CD4-positive, alpha-beta T cell (primary cell): ENCODE data around the gene FAXDC2. TPM values are rescaled to one million over a fixed set of nuclear protein-coding genes. Genes with fewer than 3 reads are reported as not detected.
A peak's percentile ranks its signal among the peaks of the same experiment; 100 is the strongest.

Experiments used
- ATAC-seq: fragments of 200-7000 bp; cut with Tn5 transposase; one replicate; pipeline ENCODE4 v1.10.0; 2022; ENCODE audit warnings: mild to moderate bottlenecking; ENCODE audit not compliant: poor library complexity
- CTCF ChIA-PET: fragments of 350-600 bp; sonication (Branson Sonifier 250); formaldehyde crosslinking; loops from one replicate; lab custom pipeline; 2021; ENCODE audit warnings: antibody characterized with exemption, inconsistent platforms; lab: Charles Lee
- POLR2A ChIA-PET: fragments of 350-600 bp; sonication (Branson Sonifier 250); formaldehyde crosslinking; loops from one replicate; lab custom pipeline; 2021; ENCODE audit warnings: antibody characterized with exemption, inconsistent platforms; lab: Charles Lee
- DNase-seq, 14 experiments: peaks; one replicate each; pipeline ENCODE4 v3.0.0-alpha.2; 2013 to 2020; ENCODE audit warnings: mixed read lengths in 2 of 14
- H3K27ac ChIP-seq, 2 donors: one replicate each; pipeline versions ENCODE4 v1.5.1 to v1.7.0; 2013; ENCODE audit warnings: low read length in 2 of 2, low read depth in 1 of 2, mild to moderate bottlenecking in 1 of 2
- H3K27me3 ChIP-seq, 2 experiments: 1 replicate in 1 of 2; 2 replicates in 1 of 2; pipeline versions ENCODE4 v1.6.1 to v1.7.0; 2013; ENCODE audit warnings: low read length in 2 of 2, control low read depth in 1 of 2, mild to moderate bottlenecking in 1 of 2, moderate library complexity in 1 of 2; ENCODE audit not compliant: insufficient read depth in 2 of 2, control insufficient read depth in 1 of 2
- H3K36me3 ChIP-seq: one replicate; pipeline ENCODE4 v1.6.1; 2013; ENCODE audit warnings: low read length, control low read depth; ENCODE audit not compliant: insufficient read depth
- H3K4me1 ChIP-seq: one replicate; pipeline ENCODE4 v1.6.1; 2013; ENCODE audit warnings: low read length, control low read depth; ENCODE audit not compliant: insufficient read depth
- H3K4me3 ChIP-seq: one replicate; pipeline ENCODE4 v1.5.1; 2013; ENCODE audit warnings: mild to moderate bottlenecking, low read length, moderate library complexity
- H3K9me3 ChIP-seq, 2 experiments: 1 replicate in 1 of 2; 2 replicates in 1 of 2; pipeline versions ENCODE4 v1.6.1 to v1.7.0; 2013; ENCODE audit warnings: low read length in 2 of 2, mild to moderate bottlenecking in 2 of 2, control low read depth in 1 of 2, moderate library complexity in 1 of 2; ENCODE audit not compliant: control insufficient read depth in 1 of 2, insufficient read depth in 1 of 2
- H3K27ac Mint-ChIP-seq: one replicate; pipeline ENCODE4 v1.8.0; 2020; ENCODE audit warnings: mixed read lengths
- H3K27me3 Mint-ChIP-seq: one replicate; pipeline ENCODE4 v1.8.0; 2021; ENCODE audit warnings: mixed read lengths
- H3K36me3 Mint-ChIP-seq: one replicate; pipeline ENCODE4 v1.8.0; 2021; ENCODE audit warnings: low read depth, mixed read lengths
- H3K4me1 Mint-ChIP-seq: one replicate; pipeline ENCODE4 v1.8.0; 2021; ENCODE audit warnings: low read depth, mixed read lengths
- H3K4me3 Mint-ChIP-seq: one replicate; pipeline ENCODE4 v1.8.0; 2020; ENCODE audit warnings: mild to moderate bottlenecking, mixed read lengths
- H3K9me3 Mint-ChIP-seq: one replicate; pipeline ENCODE4 v1.8.0; 2020; ENCODE audit warnings: mixed read lengths
- CTCF ChIP-seq: fragments of 200-600 bp; IDR thresholded peaks from one replicate; pipeline ENCODE4 v1.8.0; 2022; ENCODE audit warnings: antibody characterized with exemption, mild to moderate bottlenecking
- intact Hi-C, 2 experiments: fragments of 100-400 bp; cut with DNase I in 1 of 2; cut with micrococcal nuclease in 1 of 2; formaldehyde crosslinking; loops; one replicate each; pipeline versions ENCODE4 v1.15.1 to v1.9.0; 2023 to 2025; cut with DNase I, micrococcal nuclease
- total RNA-seq, 174 experiments: library from RNA in 2 of 174; stranded (reverse) in 2 of 174; gene quantifications; one replicate each; pipeline ENCODE4 v1.2.3 and lab custom pipeline; 2021 to 2026

The FAXDC2 gene
- total RNA-seq, 2 experiments from 2014 or later = not detected

GRCh38 chr5:154801083-154801482 is 49.3 kb downstream of the FAXDC2 start:
- H3K27ac ChIP-seq = no peak overlapping the region
- no peaks in the 10 kb centered on the region for H3K27me3 Mint-ChIP-seq

GRCh38 chr5:154800582-154800981 is 49.8 kb downstream of the FAXDC2 start:
- ChIA-PET POLR2A (no interaction called here), CTCF (no interaction called here)
- Mint-ChIP-seq H3K36me3 (peaks cover 94% of the 10 kb centered on the region), H3K4me1 (no peaks in the 10 kb centered on the region), H3K4me3 (no peak overlapping the region), H3K27me3 (no peaks in the 10 kb centered on the region), H3K27ac (peak overlapping the region; percentile 66), H3K9me3 (no peaks in the 10 kb centered on the region)
- DNase-seq (no peak), ATAC-seq (no peak)
- Histone ChIP-seq H3K4me3 (no peak overlapping the region), H3K36me3 (peaks cover 86% of the 10 kb centered on the region), H3K27ac (no peak overlapping the region), H3K4me1 (no peaks in the 10 kb centered on the region), H3K27me3 (no peaks in the 10 kb centered on the region), H3K9me3 (no peaks in the 10 kb centered on the region)
- intact Hi-C loops = no loop called here
- TF ChIP-seq CTCF = no peak

More at GRCh38 chr5:154801083-154801482, 49.3 kb downstream of the FAXDC2 start:
- Histone ChIP-seq H3K4me3 (no peak overlapping the region), H3K36me3 (peaks cover 91% of the 10 kb centered on the region), H3K27me3 (no peaks in the 10 kb centered on the region), H3K9me3 (no peaks in the 10 kb centered on the region), H3K4me1 (no peaks in the 10 kb centered on the region)
- Mint-ChIP-seq H3K4me3 (no peak overlapping the region), H3K9me3 (no peaks in the 10 kb centered on the region), H3K36me3 (peaks cover 98% of the 10 kb centered on the region), H3K27ac (peak overlapping the region; percentile 66), H3K4me1 (no peaks in the 10 kb centered on the region)
- TF ChIP-seq CTCF = no peak
- intact Hi-C loops = no loop called here
- ChIA-PET CTCF (no interaction called here), POLR2A (no interaction called here)
- DNase-seq (no peak), ATAC-seq (no peak)

GRCh38 chr5:154797762-154798161 is 52.6 kb downstream of the FAXDC2 start:
- Mint-ChIP-seq H3K27ac (no peak overlapping the region), H3K4me3 (no peak overlapping the region), H3K9me3 (no peaks in the 10 kb centered on the region), H3K36me3 (peaks cover 93% of the 10 kb centered on the region), H3K27me3 (no peaks in the 10 kb centered on the region), H3K4me1 (no peaks in the 10 kb centered on the region)
- intact Hi-C loops = no loop called here
- no peaks in the 10 kb centered on the region for H3K27me3 ChIP-seq
- peaks cover 86% of the 10 kb centered on the region for H3K36me3 ChIP-seq
- no peak overlapping the region for H3K4me3 ChIP-seq
- H3K9me3 ChIP-seq = no peaks in the 10 kb centered on the region
- no peaks in the 10 kb centered on the region for H3K4me1 ChIP-seq
- DNase-seq = no peak
- TF ChIP-seq CTCF = no peak
- ATAC-seq = no peak
- no peak overlapping the region for H3K27ac ChIP-seq
- ChIA-PET POLR2A (no interaction called here), CTCF (no interaction called here)
